CD8-positive, alpha-beta memory T cell (primary cell): ENCODE data around the gene DIPK1B. TPM values are rescaled to one million over a fixed set of nuclear protein-coding genes. Genes with fewer than 3 reads are reported as not detected.

Source experiments
- polyA plus RNA-seq: library from polyadenylated mRNA; unstranded; fragments of 300-500 nt; fragmentation: Illumina TruSeq; gene quantifications from one replicate; pipeline ENCODE4 v1.2.3, GENCODE V29; 2021
- total RNA-seq, 2 experiments: library from RNA; stranded (reverse); gene quantifications; one replicate each; pipeline ENCODE4 v1.2.3, GENCODE V29; 2021

DIPK1B gene
- total and polyA plus RNA-seq, 3 experiments from 2014 or later, result not detected

Other genes with a start within 250 kb of the DIPK1B start
- gene SEC16A, start 229.5 kb upstream of the DIPK1B start, total RNA-seq, result 10 to 100 TPM; 75.5 to 78.0 TPM
- 42.9 TPM for gene SEC16A, start 229.5 kb upstream of the DIPK1B start, polyA plus RNA-seq
- 10 to 100 TPM; 70.0 to 79.5 TPM for gene NOTCH1, start 166.5 kb upstream of the DIPK1B start, total RNA-seq
- 5.1 TPM for gene NOTCH1, start 166.5 kb upstream of the DIPK1B start, polyA plus RNA-seq
- gene EGFL7, start 49.7 kb upstream of the DIPK1B start, total RNA-seq, result under 1 TPM; 0.61 to 0.95 TPM
- 0.40 TPM for gene EGFL7, start 49.7 kb upstream of the DIPK1B start, polyA plus RNA-seq
- 10 to 100 TPM; 17.4 to 18.4 TPM for gene AGPAT2, start 25.1 kb upstream of the DIPK1B start, total RNA-seq
- 32.5 TPM for gene AGPAT2, start 25.1 kb upstream of the DIPK1B start, polyA plus RNA-seq
- 1 to 10 TPM; 1.1 to 1.2 TPM for gene LCN10, start 30.4 kb downstream of the DIPK1B start, total RNA-seq
- 0.22 TPM for gene LCN10, start 30.4 kb downstream of the DIPK1B start, polyA plus RNA-seq
- gene LCN6, start 36.0 kb downstream of the DIPK1B start, total RNA-seq, result not detected
- gene LCN6, start 36.0 kb downstream of the DIPK1B start, polyA plus RNA-seq, result not detected
- gene LCN8, start 45.7 kb downstream of the DIPK1B start, total RNA-seq, result not detected
- not detected for gene LCN8, start 45.7 kb downstream of the DIPK1B start, polyA plus RNA-seq
- not detected for gene LCN15, start 51.9 kb downstream of the DIPK1B start, total RNA-seq
- gene LCN15, start 51.9 kb downstream of the DIPK1B start, polyA plus RNA-seq, result not detected
- gene TMEM141, start 78.8 kb downstream of the DIPK1B start, total RNA-seq, result 10 to 100 TPM; 50.1 to 50.6 TPM
- 37.8 TPM for gene TMEM141, start 78.8 kb downstream of the DIPK1B start, polyA plus RNA-seq
- under 1 TPM in 1 of 2 experiments, not detected in 1; 0.73 TPM for gene CCDC183, start 83.8 kb downstream of the DIPK1B start, total RNA-seq
- 0.26 TPM for gene CCDC183, start 83.8 kb downstream of the DIPK1B start, polyA plus RNA-seq
- gene RABL6, start 95.4 kb downstream of the DIPK1B start, total RNA-seq, result 100 to 1,000 TPM in 1 of 2 experiments, 10 to 100 TPM in 1; 98.2 to 106 TPM
- gene RABL6, start 95.4 kb downstream of the DIPK1B start, polyA plus RNA-seq, result 20.9 TPM
- 1 to 10 TPM; 3.2 TPM for gene AJM1, start 129.9 kb downstream of the DIPK1B start, total RNA-seq
- gene AJM1, start 129.9 kb downstream of the DIPK1B start, polyA plus RNA-seq, result 0.39 TPM
- gene PHPT1, start 136.8 kb downstream of the DIPK1B start, total RNA-seq, result 100 to 1,000 TPM; 108 to 110 TPM
- 100.0 TPM for gene PHPT1, start 136.8 kb downstream of the DIPK1B start, polyA plus RNA-seq
- gene MAMDC4, start 139.8 kb downstream of the DIPK1B start, total RNA-seq, result 10 to 100 TPM; 12.2 to 12.9 TPM
- not detected for gene MAMDC4, start 139.8 kb downstream of the DIPK1B start, polyA plus RNA-seq
- gene EDF1, start 153.7 kb downstream of the DIPK1B start, total RNA-seq, result 100 to 1,000 TPM; 354 to 356 TPM
- 476 TPM for gene EDF1, start 153.7 kb downstream of the DIPK1B start, polyA plus RNA-seq
- gene TRAF2, start 173.9 kb downstream of the DIPK1B start, total RNA-seq, result 10 to 100 TPM; 53.2 to 60.5 TPM
- gene TRAF2, start 173.9 kb downstream of the DIPK1B start, polyA plus RNA-seq, result 23.1 TPM
- 100 to 1,000 TPM; 104 to 105 TPM for gene FBXW5, start 232.2 kb downstream of the DIPK1B start, total RNA-seq
- 163 TPM for gene FBXW5, start 232.2 kb downstream of the DIPK1B start, polyA plus RNA-seq
- under 1 TPM in 1 of 2 experiments, not detected in 1; 0.96 TPM for gene C8G, start 232.7 kb downstream of the DIPK1B start, total RNA-seq
- gene C8G, start 232.7 kb downstream of the DIPK1B start, polyA plus RNA-seq, result not detected
- 1 to 10 TPM in 1 of 2 experiments, under 1 TPM in 1; 0.85 to 1.3 TPM for gene LCN12, start 239.7 kb downstream of the DIPK1B start, total RNA-seq
- not detected for gene LCN12, start 239.7 kb downstream of the DIPK1B start, polyA plus RNA-seq